ENCODE measurements around the gene TENT5A.
A peak's percentile ranks its signal among the peaks of the same experiment; 100 is the strongest.
"Not testable (repeated sequence)": the region's sequence is repeated elsewhere in the genome, so short reads cannot be mapped to it uniquely, and the experiment has no call there.

The TENT5A gene

DNA sequence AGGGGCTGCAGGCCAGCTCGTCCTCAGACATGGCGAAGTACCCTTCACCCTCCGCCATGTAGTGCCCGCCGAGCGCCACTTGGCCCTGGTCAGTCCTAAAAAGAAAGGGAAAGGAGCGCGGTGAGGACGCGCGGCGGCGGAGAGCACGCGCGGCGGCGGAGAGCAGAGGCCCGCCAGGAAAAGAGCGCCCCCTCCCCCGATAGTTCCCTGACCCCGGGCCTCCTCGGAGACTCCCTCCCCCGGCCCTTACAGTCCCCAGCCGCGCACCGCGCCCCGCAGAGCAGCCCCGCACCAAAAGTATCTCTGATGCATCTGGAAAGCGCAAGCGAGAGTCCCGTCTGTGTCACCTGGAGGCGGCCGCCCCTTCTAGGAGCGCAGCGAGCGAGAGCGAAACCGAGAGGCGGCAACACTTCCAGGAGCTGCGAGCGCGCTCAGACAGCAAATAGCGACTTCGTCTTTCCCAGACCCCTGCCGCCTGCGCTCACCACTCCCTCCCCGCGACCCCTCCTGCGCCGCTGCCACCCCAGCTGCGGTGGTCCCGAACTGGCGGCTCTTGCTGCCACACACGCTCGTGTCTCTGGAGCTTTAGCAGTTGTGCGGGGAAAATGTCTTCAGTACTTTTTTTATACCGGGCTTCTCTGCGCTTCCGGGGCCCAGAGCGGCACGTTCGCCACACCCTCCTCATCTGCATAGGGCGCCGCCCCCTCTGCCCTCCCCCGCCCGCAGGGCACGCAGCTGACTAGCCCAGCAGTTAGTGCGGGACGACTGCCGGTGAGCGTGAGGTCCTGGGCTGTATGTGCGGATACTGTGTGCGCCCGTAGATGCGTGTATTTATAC lies at the start of gene TENT5A:
TENT5A (minus strand) TSS at position 598 of the 837 bp plus-strand sequence; CDS start at position 58, 540 bp downstream.
- peak; percentile 94 to 96 (median 95) for DNase-seq

DNA sequence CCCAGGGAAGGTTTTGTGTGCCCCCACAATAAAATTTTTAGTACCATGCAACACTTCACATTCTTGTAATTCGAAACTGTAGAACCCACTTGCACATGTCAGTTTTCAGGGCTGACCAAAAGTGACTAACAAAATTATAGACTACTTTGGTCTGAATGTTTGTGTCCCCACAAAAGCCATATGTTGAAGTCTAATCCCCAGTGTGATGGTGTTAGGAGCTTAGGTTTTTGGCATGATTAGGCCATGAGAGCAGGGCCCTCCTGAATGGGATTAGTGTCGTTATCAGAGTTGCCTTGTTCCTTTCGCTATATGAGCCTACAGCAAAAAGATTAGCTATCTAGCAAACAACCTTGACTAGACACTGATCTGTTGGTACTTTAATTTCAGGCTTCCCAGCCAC lies 49.0 kb upstream of the TENT5A start:
- DNase-seq = no peak

DNA sequence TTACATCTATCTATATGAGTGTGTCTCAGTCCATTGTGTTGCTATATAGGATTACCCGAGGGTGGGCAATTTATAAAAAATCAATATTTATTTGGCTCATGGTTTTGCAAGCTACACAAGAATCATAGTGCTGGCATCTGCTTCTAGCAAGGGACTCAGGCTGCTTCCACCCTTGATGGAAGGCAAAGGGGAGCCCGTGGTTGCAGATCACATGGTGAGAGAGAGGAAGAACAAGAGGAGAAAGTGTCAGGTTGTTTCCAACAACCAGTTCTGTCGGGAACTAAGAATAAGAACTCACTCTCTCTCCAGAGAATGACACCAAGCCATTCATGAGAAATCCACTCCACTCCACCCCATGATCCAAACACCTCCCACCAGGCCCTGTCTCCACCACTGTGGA lies 48.2 kb upstream of the TENT5A start:
- DNase-seq = peak in 2 of 3 donors; percentile 15 to 17

DNA sequence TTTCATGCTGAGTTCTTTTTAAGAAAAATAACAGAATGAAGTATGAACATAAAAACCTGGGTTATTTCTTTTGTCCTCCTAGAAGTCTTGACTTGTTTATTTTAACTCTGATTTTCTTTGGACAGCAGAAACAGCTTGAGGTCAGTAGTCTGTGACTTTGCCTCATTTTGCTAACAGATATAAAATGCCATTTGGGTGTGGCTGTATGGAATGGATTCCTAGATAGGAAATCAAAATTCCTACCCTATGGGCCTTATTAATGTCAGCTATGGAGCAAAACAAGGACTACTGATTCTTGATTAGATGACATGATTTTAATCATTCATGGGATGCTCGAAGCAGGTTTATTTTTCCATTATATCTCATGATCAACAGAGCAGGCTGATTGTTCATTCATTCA lies 46.8 kb upstream of the TENT5A start:
- DNase-seq = no peak

DNA sequence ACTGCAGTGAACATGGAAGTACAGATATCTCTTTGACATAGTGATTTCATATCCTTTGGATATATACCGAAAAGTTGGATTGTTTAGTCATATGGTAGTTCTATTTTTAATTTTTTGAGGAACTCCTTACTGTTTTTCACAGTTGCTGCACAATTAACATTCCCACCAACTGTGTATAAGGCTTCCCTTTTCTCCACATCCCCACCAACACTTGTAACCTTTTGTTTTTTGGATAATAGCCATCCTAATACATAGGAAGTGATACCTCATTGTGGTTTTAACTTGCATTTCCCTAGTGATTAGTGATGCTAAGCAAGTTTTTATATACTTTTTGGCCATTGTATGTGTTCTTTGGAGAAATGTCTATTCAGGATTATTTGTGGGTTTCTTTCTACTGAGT lies 45.1 kb upstream of the TENT5A start:
- peak; percentile 38 to 72 (median 61) for DNase-seq

DNA sequence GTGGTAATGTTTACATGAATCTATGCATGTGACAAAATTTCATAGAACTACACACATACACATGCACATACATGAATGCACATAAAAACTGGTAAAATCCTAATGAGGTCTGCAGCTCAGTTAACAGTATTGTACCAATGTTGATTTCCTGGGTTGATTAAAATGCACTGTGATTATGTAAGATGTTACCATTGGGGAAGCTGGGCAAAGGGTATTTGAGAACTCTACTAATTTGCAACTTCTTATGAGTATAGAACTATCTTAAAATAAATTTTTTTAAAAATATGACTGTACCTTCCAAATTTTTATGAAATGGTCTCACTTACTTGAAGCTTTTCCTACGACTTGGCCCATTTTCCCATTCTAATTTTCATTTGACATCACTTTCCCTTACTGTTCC lies 43.4 kb upstream of the TENT5A start:
- no peak for DNase-seq

DNA sequence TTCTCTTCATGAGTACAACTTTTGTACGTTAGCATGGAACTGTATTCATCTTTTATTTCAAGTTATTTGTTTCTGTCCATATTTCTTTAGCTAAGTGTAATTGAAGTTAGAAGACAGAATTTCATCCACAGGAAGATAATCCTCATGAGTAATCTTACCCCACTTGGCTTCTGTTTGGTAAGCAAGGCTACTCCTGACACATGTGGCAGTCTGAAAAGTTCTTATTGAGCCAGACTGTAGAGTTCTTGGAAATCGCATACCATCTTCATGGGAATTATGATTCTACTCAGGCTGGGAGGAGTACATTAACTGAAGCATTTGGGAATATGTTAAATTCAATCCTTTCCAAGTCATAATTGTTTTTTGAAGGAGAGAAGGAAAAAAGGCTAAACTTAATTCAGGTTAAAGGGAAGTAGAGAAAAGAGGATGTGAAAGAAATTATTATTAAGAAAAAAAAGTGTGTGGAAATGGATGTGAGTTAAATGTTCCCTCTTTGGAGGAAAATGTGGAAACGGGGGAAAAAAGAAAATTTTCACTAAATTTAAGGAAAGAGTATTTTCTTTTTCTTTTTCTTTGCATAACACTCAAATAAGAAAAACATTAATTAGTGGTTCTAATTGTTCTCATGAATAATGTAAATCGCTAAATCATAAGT lies 41.5 kb upstream of the TENT5A start:
- DNase-seq = peak in 2 of 3 donors; percentile 50 to 60

DNA sequence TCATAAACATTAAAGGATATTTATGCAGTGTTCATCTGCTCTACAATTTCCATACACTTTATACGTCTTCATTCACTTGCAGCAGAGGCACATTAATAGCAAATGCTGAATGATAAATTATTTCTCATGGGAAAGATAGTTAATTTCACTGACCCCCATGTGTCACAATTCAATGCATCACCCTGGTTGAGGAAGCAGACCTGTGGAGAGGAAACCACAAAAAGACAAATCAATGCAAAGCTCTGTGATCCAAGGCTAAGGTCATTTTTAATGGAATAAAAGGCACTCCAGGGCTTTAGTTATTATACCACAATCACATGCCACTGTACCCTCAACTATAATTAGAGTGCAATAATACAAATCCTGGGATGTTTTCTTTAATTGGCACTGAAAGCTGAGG lies 40.3 kb upstream of the TENT5A start:
- peak; percentile 16 to 38 (median 36) for DNase-seq

DNA sequence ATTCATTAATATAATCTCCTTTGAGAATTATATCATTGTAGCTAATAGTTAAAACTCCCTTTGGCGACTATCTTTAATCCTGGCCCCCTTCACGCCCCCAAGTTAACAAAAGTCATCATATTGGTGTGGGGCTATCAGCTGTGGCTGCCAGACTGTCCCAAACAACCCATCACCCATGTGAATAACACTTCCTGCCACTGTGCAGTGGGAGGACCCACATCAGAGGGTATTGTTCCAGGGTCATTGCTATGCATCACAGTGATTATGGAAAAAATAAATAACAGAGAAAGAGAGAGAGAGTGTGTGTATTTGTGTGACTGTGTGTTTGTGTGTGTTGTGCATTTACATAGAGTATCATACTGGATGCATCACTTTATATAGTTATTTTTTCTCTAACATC lies 39.3 kb upstream of the TENT5A start:
- no peak for DNase-seq

DNA sequence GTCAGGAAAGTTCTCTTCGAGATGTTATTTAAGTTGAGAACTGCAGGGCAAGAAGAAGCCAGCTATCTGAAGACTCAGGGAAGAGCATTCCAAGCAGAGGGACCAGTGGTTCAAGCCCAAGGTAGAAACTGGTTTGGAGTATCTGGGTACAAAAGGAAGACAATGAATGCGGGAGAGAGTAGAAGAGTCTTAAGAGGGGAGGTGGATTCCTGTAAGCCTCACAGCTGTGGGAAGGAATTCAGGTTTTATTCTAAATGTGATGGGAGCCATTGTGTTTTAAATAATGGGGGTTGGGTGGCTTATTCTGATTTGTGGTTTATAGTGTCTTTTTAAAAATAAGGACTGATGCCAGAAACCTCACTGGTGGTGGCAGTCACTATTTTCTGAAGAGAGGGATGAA lies 37.6 kb upstream of the TENT5A start:
- no peak for DNase-seq

DNA sequence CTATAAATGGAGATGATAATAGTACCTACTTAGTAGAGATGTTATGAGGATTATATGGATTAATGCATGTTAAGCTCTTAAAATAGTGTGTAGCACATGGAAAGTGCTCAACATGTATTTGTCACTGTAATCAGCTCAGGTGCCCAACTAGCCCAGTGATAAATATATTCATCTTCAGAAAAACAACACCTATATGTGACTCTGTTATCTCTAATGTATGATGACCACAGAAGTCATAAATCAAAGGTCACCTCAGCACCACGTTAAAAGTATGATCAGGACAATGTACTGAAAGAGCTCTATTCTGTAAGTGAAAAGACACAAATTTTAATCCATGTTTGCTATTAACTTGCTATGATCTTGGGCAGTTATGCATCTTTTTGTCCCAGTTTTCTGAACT lies 36.8 kb upstream of the TENT5A start:
- DNase-seq = no peak

DNA sequence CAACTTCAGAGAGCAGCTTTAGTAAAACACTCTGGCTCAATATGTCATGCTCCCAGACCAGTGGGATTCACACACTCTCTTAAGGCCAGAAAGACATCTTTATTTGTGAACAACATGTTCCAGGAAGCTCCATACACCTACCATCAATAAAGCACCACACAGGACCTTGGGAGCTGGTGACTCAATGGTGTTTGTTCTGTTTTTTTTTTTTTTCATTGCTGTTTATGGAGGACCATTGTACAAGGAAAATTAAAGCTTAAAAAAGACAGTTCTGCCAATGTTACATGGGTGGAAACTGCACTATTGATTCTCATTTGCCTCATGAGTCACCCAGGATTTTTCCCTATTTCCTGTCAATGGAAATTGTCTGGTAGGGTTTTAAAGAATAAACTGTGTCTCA lies 36.3 kb upstream of the TENT5A start:
- DNase-seq = no peak

DNA sequence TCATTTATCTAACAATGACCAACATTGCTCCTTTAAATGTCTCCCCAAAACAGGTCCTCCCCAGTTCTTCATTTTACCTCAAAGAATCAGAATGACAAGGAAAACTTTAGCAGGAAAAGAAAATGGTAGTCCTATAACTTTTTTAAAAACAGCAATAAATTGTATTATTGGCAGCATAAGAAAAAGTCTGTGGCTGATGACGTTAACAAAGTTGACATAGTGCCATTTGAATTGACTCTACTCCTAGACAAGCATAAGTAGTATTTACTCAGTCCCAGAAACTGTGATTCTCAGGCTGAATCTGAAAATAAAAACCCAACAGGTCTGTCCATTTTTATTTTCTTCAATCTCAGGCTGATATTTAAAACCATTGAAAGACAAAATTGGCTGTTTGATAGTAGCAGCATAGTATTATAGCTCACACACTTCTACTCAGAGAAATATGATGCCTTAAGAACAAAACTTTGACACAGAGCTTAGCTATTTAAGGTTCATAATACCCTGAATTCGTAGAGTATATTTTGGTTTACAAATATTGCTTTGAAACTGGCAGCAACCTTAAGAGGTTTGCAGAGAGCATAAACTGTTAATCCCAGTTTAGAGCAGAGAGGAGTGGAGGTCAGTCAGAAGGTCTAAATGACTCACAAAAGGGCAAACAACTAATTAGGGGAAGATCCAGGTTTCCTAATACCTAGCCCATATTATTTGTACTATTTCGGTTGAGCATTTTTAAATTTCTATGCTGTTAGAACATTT lies 35.0 kb upstream of the TENT5A start:
- peak; percentile 43 to 65 (median 64) for DNase-seq

DNA sequence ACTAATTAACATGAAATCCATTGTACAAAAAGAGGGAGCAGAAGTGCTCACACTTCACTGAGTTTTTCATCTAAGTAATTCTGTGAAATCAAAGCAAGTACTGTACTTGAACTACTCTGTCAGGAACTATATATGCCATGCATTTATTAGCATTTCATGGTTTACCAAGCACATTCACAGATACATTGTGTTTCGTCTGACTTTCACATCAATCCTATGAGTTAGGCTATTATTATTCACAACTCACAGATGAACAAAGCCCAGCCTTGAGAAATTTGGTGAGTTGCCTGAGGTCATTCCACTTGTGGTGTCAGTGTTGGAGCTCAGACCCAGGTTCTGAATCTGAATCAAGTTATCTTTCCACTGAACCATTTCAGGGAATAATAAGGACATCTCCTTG lies 33.7 kb upstream of the TENT5A start:
- DNase-seq = no peak

DNA sequence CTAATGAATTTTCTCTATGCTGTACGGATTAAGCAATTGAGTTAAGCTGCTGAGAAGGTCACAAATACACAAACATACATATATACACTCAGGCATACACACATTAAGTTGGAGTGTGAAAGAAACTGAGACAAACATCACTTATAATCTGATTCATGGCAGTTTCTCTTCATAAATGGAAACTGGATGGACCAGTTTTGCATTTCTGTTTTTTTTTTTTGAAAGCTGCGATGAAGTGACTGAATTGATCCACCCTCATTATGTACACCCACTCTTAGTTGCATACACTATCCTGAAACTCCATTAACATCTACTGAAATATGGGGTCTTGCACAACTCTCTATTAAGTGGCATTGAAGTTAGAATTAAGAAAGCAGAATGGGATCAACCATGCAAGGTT lies 32.9 kb upstream of the TENT5A start:
- no peak for DNase-seq

DNA sequence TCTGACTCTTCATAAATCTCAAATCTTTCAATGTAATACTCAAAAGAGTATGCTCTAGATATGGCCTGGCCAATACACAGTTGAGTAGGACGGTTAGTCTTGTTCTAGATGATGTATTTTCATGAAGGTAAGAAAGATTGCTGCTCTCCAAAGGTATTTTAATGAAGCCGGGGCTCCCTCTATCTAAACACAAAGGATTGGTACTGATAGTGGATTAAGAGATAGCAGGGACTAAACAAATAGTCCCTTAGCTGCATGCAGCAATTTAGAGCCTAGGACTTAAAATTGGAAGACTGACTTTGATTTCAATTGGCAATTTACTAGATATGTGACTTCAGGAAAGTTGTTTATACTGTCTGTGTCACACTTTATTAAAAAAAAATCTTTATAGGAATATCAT lies 31.4 kb upstream of the TENT5A start:
- no peak for DNase-seq

DNA sequence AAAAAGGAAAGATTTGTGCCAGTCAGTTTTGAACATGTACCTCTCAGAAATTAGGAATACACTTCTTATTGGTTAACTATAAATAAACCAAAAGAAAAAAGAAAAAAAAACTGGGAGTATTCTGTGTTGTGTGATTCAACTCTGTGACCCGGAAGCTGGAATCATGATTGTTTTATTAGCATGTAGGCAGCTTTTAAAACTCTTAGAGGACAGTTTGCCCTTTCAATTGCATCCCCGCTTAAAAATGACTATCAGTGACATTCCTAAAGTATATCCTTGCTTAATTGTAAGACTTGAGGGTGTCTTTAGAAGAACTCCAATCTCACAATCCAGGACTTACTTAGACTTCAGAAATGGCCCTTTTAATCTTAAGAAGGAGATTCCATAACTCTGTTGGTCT lies 29.1 kb upstream of the TENT5A start:
- no peak for DNase-seq

DNA sequence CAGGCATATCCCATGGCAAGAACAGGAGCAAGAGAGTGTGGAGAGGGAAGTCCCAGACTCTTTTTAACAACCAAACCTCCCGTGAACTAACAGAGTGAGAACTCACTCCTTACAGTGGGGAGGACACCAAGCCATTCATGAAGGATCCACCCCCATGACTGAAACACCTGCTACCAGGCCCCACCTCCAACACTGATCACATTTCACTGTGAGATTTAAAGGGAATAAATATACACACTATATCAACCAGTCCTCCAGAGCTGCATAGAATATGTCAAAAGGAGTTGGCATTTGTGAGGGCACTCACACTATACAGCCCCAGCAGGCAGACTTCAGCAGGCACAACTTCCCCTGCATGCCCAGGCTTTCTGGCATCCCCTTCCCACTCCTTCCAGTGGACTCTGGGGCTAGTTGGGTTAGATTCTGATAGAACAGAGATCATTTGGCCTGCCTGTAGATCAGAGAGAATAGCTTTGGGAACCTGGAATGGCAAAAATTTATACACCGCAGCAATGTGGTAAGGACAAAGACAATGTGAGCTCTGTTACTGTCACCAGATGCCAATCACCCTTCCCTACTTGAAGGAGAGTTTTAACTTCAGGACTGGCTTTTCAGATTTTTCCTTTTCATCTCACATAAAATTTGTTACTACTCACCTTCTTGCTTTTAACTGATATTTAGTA lies 25.2 kb upstream of the TENT5A start:
- DNase-seq = no peak

DNA sequence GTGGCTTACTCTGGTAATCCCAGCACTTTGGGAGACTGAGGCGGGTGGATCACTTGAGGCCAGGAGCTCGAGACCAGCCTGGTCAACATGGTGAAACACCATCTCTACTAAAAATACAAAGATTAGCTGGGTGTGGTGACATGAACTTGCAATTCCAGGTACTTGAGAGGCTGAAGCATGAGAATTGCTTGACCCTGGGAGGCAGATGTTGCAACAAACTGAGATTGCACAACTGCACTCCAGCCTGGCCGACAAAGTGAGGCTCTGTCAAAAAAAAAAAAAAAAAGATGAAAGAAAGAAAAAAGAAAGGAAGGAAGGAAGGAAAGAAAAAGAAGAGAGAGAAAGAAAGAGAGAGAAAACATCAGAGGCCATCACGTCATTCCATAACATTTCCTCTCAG lies 23.7 kb upstream of the TENT5A start:
- DNase-seq = not testable (repeated sequence)

DNA sequence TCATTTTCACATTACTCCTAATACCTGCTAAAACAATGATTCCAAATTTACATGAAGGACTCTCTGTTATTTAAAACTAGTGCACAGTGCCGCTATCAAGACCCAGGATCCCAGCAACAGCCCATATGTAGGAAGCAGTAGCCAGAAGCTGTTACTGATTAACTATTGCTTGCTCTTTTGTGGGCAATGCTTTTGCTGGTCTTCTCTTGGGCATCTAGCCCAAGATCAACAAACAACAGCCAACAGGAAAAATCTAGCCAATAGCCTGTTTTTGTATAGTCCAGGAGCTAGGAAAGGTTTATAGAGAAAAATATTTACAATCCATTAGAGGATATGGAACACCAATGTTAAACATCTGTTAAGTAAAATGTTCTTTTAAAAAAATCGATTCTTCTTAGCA lies 22.1 kb upstream of the TENT5A start:
- DNase-seq = no peak

DNA sequence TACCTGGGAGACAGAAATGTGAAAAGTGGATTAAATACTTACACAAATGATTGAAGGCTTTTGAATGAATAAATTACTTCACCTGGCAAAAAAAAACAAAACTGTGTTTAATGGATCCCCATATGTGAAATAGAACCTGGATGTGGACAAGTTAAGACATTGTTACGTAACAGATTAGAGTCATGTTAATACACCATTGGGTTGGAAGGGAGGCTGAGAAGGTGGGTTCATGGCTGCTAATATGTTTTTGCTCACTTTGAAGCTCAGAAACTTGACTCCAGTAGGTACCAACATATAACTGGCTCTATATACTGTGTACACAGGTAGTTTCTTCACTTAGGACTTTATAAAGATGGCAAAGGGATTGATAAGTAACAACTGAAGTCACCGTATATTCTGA lies 21.4 kb upstream of the TENT5A start:
- DNase-seq = no peak

DNA sequence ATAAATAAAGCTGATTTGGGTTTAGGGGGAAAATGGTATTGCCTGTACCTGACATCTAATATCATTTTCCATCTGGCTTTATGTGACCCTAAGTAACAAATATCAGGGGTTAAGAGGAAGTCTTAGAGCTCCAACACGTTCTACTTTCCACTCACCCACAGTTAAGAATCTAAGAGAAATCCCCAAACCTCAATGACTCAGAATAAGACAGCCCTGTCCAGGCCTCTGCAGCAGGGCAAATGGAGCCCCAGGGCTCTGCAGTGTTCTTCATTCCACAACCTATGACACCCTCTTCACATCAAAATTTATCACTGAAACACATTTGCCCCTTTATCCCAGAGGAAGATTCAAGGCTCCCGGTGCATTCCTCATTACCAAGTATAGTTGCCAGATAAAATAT lies 20.3 kb upstream of the TENT5A start:
- peak; percentile 81 to 92 (median 91) for DNase-seq

DNA sequence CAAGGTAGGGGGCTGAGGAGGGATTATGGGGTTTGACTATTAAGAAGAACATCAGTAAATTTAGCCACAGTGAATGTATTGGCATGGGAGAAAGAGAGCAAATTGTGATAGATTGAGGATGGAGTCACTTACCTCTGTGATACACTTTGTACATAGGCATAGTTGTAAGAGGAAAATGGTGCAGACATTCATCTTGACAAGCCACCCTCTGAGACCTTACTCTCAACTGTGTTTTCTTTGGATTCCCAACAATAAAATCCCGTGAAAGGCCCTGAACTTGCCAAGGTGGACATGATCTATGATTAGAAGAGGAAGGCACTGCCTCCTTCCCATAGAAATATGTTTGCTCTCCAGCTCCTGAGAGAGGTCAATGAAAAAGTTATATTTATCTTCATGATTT lies 18.6 kb upstream of the TENT5A start:
- DNase-seq = no peak

Measured in suppressor macrophage treated with lipopolysaccharide for 1 hour (primary cell).